Sigmoid colon (tissue), 4 donors: ENCODE results near the gene PHF21A.

Experiments
- CTCF ChIP-seq, 4 experiments: fragments of 450-650 bp in 3 of 4; fragments of 200-600 bp in 1 of 4; IDR thresholded peaks; one replicate each; pipeline ENCODE4 v1.5.1; 2016 to 2019; ENCODE audit warnings: antibody characterized with exemption in 4 of 4, mild to moderate bottlenecking in 3 of 4, moderate library complexity in 2 of 4
- POLR2A ChIP-seq, 2 donors: fragments of 450-650 bp; IDR thresholded peaks; one replicate each; pipeline ENCODE4 v1.6.1; 2016; ENCODE audit warnings: antibody characterized with exemption in 2 of 2, mild to moderate bottlenecking in 2 of 2, moderate library complexity in 2 of 2
- POLR2AphosphoS5 ChIP-seq, 4 donors: sonication (generic); formaldehyde crosslinking; IDR thresholded peaks; one replicate each; pipeline ENCODE4 v1.6.1; 2017; ENCODE audit warnings: antibody characterized with exemption in 4 of 4

GRCh38 chr11:45933846-45934579 lies 187.2 kb downstream of the PHF21A start:
- TF ChIP-seq CTCF (IDR thresholded peaks at IDR 0.05) (no peak), POLR2A (IDR thresholded peaks at IDR 0.05) (no peak), POLR2AphosphoS5 (IDR thresholded peaks at IDR 0.05) (no peak)
